WERI-Rb-1 (cell line): Measurements from ENCODE around the gene TSACC.

ENCODE experiments used
- DNase-seq: peaks from one replicate; pipeline ENCODE4 v3.0.0-alpha.2; 2020
- H3K27ac ChIP-seq: fragments of 250-450 bp; sonication (Bioruptor Pico); 2 replicates; pipeline ENCODE4 v1.5.1; 2020; ENCODE audit warnings: mild to moderate bottlenecking, moderate library complexity
- H3K27me3 ChIP-seq: fragments of 250-450 bp; sonication (Bioruptor Pico); 2 replicates; pipeline ENCODE4 v1.5.1; 2021; ENCODE audit warnings: mild to moderate bottlenecking, low read depth, moderate library complexity; ENCODE audit not compliant: insufficient read depth, severe bottlenecking
- H3K36me3 ChIP-seq: fragments of 250-450 bp; sonication (Bioruptor Pico); 2 replicates; pipeline ENCODE4 v1.5.1; 2020; ENCODE audit warnings: mild to moderate bottlenecking, moderate library complexity
- H3K4me3 ChIP-seq: 2 replicates; pipeline ENCODE4 v1.5.1; 2011; ENCODE audit warnings: low read depth, mild to moderate bottlenecking, control low read depth, low read length
- H3K9me3 ChIP-seq: fragments of 250-450 bp; sonication (Bioruptor Pico); 2 replicates; pipeline ENCODE4 v1.5.1; 2021; ENCODE audit warnings: mild to moderate bottlenecking, moderate library complexity; ENCODE audit not compliant: severe bottlenecking
- TF ChIP-seq, protein P1 (sequence below): IDR thresholded peaks from 2 replicates; pipeline ENCODE4 v1.5.1; 2011; ENCODE audit warnings: low read depth, mild to moderate bottlenecking, control low read depth, inconsistent platforms, low read length

TSACC gene

DNA sequence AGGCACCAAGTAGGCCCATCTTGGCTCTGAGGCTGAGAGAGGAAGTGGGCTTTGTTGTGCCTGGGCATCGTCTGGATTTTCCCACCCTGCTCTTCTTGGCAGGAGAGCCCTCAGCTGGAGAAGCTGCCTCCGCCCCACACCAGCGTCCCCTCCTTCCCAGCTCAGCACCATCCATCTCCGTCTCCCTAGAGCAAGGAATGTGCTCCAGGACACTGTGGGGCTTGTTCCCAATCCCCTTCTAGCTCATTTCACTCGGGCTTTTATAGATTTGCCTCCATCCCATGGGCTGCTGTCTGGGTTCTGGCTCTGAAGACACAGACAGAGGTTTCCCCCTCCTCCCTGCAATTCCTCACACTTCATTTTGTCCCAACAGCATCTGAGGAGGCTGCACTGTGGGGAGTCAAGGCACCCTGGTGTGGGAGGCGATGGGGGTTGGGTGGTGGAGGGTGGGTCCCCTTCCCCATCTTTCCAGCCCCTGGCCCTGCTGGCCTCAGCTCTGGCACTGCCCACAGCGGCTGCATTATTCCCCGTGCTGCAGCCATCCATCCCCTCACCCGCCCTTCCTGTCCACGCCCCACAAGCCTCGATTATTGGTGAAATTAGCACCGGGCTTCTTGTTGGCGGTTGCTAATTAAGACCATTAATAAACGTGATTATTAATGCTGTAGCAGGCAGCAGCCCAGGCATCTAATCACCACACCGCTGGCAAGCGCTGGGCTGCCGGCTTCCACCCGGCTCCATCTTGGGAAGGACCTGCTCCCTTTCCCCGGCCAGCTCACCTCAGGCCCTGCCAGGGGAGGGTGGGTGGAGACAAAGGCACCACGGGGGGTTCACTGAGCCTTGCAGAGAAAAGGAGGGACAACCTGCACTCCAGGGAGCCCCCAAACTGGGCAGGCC is 52.4 kb downstream of the TSACC start:
- TF ChIP-seq, protein P1, sequence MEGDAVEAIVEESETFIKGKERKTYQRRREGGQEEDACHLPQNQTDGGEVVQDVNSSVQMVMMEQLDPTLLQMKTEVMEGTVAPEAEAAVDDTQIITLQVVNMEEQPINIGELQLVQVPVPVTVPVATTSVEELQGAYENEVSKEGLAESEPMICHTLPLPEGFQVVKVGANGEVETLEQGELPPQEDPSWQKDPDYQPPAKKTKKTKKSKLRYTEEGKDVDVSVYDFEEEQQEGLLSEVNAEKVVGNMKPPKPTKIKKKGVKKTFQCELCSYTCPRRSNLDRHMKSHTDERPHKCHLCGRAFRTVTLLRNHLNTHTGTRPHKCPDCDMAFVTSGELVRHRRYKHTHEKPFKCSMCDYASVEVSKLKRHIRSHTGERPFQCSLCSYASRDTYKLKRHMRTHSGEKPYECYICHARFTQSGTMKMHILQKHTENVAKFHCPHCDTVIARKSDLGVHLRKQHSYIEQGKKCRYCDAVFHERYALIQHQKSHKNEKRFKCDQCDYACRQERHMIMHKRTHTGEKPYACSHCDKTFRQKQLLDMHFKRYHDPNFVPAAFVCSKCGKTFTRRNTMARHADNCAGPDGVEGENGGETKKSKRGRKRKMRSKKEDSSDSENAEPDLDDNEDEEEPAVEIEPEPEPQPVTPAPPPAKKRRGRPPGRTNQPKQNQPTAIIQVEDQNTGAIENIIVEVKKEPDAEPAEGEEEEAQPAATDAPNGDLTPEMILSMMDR = no peak
- Histone ChIP-seq H3K27me3 (peaks cover 18% of the 10 kb centered on the region), H3K27ac (no peak overlapping the region), H3K9me3 (no peaks in the 10 kb centered on the region), H3K36me3 (no peaks in the 10 kb centered on the region), H3K4me3 (no peak overlapping the region)
- DNase-seq = no peak

DNA sequence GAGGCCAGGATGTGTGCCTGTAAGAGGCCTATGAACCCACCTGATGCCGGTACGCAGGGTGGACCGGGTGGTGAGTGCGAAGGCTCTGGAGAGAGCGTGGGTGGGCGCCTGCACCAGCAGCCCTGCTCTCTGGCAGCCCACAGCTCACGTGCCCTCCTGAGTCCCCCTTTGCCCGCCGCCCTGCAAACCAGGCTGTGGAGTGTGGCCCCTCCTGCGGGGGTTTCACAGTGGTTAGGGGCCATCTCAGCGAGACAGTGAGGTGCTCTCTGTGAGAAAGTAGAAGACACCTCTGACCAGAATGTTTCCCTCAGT is 53.0 kb downstream of the TSACC start:
- TF ChIP-seq, protein P1 = no peak
- Histone ChIP-seq H3K9me3 (no peaks in the 10 kb centered on the region), H3K4me3 (no peak overlapping the region), H3K36me3 (no peaks in the 10 kb centered on the region), H3K27me3 (peaks cover 12% of the 10 kb centered on the region), H3K27ac (no peak overlapping the region)
- DNase-seq = no peak

DNA sequence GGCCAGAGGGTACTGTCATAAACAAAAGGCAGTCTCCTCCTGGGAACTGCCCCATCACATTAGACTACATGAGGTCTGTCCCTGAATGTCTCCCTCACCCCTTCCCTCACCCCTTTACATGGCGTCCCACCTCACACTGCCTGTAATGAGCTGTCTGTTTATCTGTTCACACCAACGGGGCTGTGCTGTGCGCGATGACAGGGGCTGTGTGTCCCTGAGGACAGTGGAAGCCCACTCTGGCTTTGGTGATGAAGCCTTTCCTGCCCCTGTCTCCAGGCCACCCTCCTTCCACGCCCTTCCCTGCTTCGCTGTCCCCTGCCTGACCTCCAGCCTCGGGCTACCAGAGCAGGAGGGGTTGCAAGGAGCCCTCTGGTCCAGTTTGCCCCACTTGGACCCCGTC is 53.4 kb downstream of the TSACC start:
- H3K36me3 ChIP-seq = no peaks in the 10 kb centered on the region
- H3K4me3 ChIP-seq = no peak overlapping the region
- no peak overlapping the region for H3K27ac ChIP-seq
- no peaks in the 10 kb centered on the region for H3K9me3 ChIP-seq
- TF ChIP-seq, protein P1 = no peak
- no peak for DNase-seq
- peaks cover 11% of the 10 kb centered on the region for H3K27me3 ChIP-seq

DNA sequence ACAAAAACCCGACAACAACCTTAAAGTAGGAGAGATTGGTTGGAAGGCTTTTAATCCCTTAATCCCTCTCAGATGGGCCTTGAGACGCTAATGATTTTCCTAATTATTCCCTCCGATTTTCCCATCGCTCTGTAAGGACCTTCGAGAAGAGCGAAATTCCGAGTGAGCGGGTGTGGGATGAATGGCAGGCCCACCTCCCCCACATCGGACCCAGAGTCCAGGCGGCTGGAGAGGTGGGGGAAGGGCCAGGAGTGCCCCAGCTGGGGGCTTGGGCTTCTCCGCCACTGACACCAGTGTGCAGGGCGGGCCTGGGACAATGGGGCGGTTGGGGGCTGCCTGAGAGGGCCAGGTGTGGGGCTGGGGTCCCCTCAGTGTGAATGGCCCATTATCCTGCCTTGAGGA is 54.1 kb downstream of the TSACC start:
- peak; percentile 55 for DNase-seq
- peaks cover 11% of the 10 kb centered on the region for H3K27me3 ChIP-seq
- no peaks in the 10 kb centered on the region for H3K36me3 ChIP-seq
- H3K4me3 ChIP-seq = no peak overlapping the region; the same call in 1 of the 2 replicates
- no peaks in the 10 kb centered on the region for H3K9me3 ChIP-seq
- TF ChIP-seq, protein P1 = no peak
- no peak overlapping the region for H3K27ac ChIP-seq

DNA sequence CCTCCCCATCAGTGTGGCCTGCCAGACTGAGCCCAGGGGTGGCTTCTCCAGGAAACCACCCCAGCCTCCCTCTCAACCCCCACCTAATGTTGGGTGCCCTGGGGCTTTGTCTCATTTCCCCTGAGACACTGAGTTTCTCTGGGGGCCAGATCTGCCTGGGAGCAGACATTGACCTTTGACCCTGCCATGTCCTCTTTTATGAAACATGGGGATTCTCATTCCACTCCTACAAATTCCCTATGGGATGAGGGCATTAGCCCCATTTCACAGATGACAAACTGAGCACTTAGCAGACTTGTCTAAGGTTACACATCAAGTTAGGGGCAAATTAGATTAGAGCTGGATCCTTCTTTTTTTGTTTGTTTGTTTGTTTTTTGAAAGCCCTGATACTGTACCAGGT is 54.8 kb downstream of the TSACC start:
- Histone ChIP-seq H3K4me3 (no peak overlapping the region), H3K27me3 (peaks cover 11% of the 10 kb centered on the region), H3K36me3 (no peaks in the 10 kb centered on the region), H3K27ac (no peak overlapping the region), H3K9me3 (no peaks in the 10 kb centered on the region)
- no peak for DNase-seq
- TF ChIP-seq, protein P1 = no peak

DNA sequence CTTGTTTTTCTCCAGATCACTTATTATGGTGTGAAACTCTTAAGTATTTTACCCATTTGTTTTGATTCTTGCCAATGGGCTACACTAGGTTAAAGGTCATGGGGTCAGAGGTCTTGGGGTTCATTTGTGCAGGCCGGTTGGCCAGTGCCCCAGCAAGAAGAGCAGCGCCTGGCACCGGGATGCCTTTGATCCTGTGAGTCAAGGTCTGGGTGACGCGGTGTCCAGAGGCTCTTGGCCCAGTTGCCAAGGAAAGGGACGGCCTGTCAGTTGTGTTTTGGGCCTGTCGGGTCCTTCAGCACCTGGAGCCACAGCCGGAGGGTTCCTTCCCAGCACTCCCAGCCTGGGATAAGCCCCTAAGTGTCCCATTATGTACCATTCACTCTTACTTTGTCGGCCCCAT is 55.8 kb downstream of the TSACC start:
- Histone ChIP-seq H3K27me3 (peaks cover 11% of the 10 kb centered on the region), H3K4me3 (no peak overlapping the region), H3K9me3 (no peaks in the 10 kb centered on the region), H3K36me3 (no peaks in the 10 kb centered on the region), H3K27ac (no peak overlapping the region)
- DNase-seq = no peak
- TF ChIP-seq, protein P1 = no peak
